Amniotic stem cell (primary cell): ENCODE measurements around the gene NKAIN2.

Experiments
- DNase-seq: peaks from one replicate; lab custom pipeline; 2025; lab: John Stamatoyannopoulos, UW

The NKAIN2 gene

GRCh38 chr6:124769811-124770544, 966.3 kb downstream of the NKAIN2 start:
- no peak for DNase-seq

DNA sequence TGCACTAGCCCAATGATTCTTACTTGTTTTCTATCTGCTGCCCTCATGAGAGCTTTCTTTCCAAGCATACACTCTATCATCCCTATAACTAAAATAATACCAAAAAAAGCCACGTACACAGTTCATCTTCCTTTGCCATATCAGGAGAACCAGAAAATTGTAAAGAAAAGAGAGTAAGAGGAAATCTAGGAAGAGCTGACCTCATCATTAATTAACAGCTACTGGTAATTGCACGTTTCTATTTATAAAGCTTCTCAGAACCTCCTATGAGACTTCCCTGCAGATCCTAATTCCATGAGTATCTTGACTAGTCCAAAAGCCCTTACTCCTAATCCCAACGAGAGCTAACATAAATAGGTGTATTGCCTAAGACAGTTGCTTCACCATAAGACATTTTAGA, 967.1 kb downstream of the NKAIN2 start:
- DNase-seq: no peak

DNA sequence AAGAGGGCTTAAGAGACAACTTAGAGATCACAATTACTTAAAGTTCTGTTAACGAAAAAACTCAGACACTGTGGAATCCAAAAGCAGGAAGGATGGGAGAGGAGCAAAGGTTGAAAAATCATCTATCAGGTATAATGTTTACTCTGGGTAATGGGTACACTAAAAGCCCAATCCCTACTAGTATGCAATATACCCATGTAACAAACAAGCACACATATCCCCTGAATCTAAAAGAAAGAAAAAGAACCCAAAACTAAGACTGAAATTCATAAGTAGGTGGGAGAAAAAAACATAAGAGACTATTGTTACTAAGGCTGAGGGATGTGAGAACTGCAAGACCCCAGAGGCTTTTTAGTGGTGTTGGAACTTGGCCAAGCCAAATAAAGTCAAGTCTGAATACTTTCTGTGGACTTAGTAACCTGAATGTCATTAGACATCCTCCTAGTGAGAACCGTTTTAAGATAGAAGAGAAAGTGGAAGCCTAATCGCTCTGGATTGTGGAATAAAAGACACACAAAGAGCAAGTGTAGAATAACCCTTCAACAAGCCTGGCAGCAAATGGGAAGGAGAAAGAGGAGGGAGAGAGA, 969.2 kb downstream of the NKAIN2 start:
- no peak for DNase-seq

- DNase-seq: no peak
These were observed 971.5 kb downstream of the NKAIN2 start for GRCh38 chr6:124775121-124775520.

- DNase-seq: no peak
These were observed 974.2 kb downstream of the NKAIN2 start for GRCh38 chr6:124777863-124778262.

- DNase-seq: no peak
These were observed 977.0 kb downstream of the NKAIN2 start for GRCh38 chr6:124780623-124781022.

- no peak for DNase-seq
These were observed 979.7 kb downstream of the NKAIN2 start for GRCh38 chr6:124783344-124783743.

DNA sequence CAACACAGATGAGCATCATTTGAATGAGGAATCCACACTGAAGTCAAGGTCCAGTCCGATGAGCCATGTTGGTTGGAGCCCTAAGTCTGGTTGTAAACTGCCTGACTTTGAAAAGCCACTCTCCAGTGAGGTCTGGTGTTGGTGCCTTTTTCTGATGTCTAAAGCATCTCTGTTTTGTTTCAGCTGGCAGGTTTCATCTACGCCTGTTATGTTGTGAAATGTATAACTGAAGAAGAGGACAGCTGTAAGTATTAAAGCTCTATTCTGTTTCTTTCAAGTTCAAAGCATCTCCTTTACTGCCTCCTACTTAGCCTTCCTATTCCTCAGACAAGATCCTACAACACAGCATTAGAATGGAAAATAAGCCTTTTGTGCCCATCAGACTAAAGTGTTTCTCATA, 987.5 kb downstream of the NKAIN2 start:
- no peak for DNase-seq

DNA sequence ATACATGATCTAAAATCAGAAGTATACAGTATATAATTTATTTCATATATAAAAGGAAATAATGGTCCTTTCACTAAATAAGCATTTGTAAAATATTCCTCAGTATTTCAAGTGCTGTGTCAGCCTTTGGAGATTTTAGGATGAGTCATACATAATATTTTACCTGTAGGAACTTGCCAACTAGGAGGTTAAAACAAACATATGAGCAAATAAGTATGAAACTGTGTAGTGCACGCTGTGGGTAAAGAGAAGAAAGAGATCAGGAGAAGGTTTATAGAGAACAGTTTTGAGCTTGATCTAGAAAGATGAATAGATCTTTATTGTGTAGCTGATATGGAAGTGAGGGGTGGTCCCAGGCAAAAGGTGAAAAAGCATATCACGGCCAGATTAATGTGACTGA, 988.7 kb downstream of the NKAIN2 start:
- no peak for DNase-seq

GRCh38 chr6:124793398-124793797, 989.7 kb downstream of the NKAIN2 start:
- DNase-seq: no peak

GRCh38 chr6:124795643-124796463, 992.2 kb downstream of the NKAIN2 start:
- DNase-seq: no peak

- DNase-seq: no peak
These were observed 992.9 kb downstream of the NKAIN2 start for GRCh38 chr6:124796464-124796970.

DNA sequence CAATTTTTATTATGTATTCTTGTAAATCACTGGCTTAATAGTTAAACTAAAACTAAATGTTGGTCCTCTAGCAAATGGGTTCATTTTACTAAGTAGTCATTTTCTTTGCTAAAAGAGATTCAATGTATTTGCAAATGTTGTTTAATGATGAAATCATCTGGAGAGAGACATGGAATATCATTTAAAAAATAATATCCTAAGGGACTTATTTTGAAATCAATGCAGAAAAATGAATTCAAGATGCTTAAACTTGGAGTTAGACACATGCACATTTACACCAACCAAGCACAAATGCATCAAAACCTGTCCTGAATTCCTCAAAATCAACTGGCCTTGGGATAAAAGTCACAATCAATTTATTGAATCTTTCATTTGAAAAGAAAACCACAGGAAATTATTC, 993.6 kb downstream of the NKAIN2 start:
- no peak for DNase-seq

DNA sequence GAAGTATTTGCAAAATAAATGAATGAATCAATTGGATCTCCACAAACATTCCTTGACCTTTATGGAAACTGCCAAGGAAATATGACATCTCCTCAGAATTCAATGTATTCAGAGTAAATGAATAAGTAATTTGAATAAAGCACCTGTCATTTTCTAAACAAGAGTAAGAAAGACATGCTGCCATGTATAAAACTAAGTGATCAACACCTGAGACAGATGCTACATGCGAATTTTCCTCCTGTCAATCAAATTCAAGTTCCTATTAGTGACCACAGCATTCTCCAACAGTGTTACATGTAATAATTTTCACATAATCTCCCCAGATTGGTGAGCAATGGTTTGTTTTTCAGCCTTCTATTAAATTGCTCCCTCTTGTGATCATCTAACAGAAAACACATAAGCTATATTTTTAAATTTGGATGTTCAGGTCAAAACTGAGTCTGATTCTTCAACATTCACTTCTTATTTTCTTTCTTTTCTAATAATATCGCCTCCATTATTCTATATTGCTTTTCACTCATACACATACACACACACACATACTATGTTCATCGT, 995.4 kb downstream of the NKAIN2 start:
- DNase-seq: no peak

- DNase-seq: no peak
These were observed 996.0 kb downstream of the NKAIN2 start for GRCh38 chr6:124799638-124800037.

GRCh38 chr6:124800222-124800621, 996.6 kb downstream of the NKAIN2 start:
- no peak for DNase-seq

- no peak for DNase-seq
These were observed 1008.4 kb downstream of the NKAIN2 start for GRCh38 chr6:124812067-124812466.

DNA sequence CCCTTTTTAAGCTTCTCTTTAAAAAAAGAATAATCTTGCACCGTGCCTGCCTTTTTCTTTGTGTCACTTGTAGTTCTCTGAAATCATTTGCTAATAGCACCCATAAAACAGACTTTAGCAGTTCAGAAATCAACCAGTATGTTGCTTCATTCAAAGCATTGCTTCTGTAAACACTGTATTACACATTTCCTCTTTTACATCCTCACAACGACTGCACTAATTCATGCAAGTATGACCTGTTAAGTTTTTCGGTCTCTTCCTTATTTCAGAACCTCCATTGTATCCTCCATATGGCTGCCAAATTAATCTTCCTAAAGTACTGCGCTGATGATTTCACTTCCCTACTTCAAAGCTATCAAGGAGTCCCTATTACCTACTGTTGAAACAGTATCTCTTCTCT, 1015.7 kb downstream of the NKAIN2 start:
- no peak for DNase-seq

GRCh38 chr6:124822204-124822613, 1018.5 kb downstream of the NKAIN2 start:
- DNase-seq: no peak

- no peak for DNase-seq
These were observed 1019.1 kb downstream of the NKAIN2 start for GRCh38 chr6:124822721-124823120.

DNA sequence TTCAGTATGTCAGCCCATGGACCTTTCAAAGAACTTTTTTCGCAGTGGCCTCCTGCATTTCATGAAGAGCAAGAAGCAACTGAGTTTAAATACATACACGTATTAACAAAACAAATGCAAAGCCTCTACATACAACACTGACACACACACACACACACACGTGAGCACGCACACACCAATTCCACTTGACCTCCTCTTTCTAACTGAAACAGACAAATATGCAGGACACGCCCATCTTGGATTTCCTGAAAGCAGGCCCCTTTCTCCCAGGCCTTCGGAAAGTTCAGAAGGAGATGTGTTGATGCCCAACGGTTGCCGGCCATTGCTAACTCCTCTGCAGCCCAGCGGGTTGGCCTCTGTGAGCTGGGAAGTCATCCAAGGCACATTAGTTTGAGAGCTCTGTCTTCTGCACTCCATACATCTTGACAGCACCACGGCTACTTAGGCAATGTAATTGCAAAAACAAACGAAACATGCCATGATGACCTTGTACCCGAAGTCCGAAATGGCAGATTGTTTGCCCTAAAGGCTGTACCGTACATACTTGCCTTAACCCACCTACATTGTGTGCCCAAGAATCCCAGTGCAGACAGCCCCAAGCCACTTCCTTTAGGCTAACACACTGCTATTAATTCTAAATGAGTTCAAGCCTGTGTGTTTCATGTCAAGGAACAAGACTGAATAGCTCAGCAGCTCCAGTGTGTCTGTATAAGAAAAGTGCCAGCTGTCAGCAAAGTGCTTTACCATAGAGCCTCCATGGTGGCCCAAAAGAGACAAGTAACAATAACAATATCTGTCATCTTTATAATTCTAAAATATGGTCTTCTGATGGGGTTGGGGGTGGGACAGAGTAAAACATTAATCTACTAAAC, 1019.8 kb downstream of the NKAIN2 start:
- no peak for DNase-seq

DNA sequence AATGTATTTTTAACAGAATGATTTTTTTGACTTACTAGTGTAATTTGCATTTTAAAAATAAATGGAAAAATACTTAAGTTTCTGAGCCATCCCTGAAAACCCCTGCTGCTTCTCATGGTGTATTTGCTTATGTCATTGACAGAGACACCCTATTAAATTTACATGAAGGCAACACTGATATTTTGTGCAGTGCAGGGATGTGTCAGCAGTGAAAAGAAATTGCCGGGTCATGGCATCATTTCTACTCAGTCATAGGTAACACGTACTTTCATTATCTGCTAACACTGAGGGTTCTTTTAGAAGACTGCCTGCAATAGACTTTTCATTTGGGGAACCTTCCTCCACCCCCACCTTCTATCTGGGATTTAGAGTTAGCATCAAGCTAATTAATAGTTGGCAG, 1021.9 kb downstream of the NKAIN2 start:
- no peak for DNase-seq
